Ovary (tissue), 3 donors: ENCODE measurements around the gene PKN2.

Experiments
- POLR2A ChIP-seq: fragments of 450-650 bp; IDR thresholded peaks from one replicate; pipeline ENCODE4 v1.6.1; 2017; ENCODE audit warnings: antibody characterized with exemption, mild to moderate bottlenecking, moderate library complexity
- TF ChIP-seq, protein P1 (sequence below), 3 donors: fragments of 450-650 bp in 2 of 3; fragments of 200-600 bp in 1 of 3; IDR thresholded peaks; one replicate each; pipeline versions ENCODE4 v1.5.1 to v1.8.0; 2016 to 2022; ENCODE audit warnings: antibody characterized with exemption in 3 of 3, mild to moderate bottlenecking in 1 of 3
- donor health status: DM: no; HTN: no; CAD: no.

DNA sequence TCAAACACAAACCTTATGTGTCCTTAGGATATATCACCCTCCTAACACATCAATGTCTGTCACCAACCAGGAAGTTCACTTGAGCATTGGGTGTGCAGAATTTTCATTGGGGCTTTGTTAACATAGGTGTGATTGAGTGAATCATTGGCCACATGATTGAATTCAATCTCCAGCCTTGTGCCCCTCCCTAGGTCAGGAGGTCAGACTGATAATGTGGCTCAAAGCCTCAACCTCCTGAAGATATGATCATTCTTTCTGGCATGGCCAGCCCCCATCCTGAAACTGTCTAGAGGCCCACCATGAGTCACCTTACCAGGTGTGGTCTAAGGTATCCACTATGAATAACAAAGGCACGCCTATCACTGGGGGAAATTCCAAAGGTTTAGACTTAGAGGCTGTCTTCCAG lies 90.1 kb downstream of the PKN2 start:
- TF ChIP-seq, protein P1, sequence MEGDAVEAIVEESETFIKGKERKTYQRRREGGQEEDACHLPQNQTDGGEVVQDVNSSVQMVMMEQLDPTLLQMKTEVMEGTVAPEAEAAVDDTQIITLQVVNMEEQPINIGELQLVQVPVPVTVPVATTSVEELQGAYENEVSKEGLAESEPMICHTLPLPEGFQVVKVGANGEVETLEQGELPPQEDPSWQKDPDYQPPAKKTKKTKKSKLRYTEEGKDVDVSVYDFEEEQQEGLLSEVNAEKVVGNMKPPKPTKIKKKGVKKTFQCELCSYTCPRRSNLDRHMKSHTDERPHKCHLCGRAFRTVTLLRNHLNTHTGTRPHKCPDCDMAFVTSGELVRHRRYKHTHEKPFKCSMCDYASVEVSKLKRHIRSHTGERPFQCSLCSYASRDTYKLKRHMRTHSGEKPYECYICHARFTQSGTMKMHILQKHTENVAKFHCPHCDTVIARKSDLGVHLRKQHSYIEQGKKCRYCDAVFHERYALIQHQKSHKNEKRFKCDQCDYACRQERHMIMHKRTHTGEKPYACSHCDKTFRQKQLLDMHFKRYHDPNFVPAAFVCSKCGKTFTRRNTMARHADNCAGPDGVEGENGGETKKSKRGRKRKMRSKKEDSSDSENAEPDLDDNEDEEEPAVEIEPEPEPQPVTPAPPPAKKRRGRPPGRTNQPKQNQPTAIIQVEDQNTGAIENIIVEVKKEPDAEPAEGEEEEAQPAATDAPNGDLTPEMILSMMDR (IDR thresholded peaks at IDR 0.05), result no peak
- TF ChIP-seq POLR2A, result no peak
